ENCODE data around the gene SLCO2A1.

SLCO2A1 gene

GRCh38 chr3:134054881-134055280 lies 25.2 kb upstream of the SLCO2A1 start:
- TF ChIP-seq GATA3 (IDR thresholded peaks at IDR 0.05; ENCODE audit: low read depth, low read length) = no peak
- no peak for TF ChIP-seq GATA2 (IDR thresholded peaks at IDR 0.05; ENCODE audit: low read depth, low read length)

- TF ChIP-seq GATA3 (IDR thresholded peaks at IDR 0.05; ENCODE audit: low read depth, low read length) = no peak
- TF ChIP-seq GATA2 (IDR thresholded peaks at IDR 0.05; ENCODE audit: low read depth, low read length) = no peak
Observed at GRCh38 chr3:134054231-134054630, 24.5 kb upstream of the SLCO2A1 start.

GRCh38 chr3:134052370-134052769 lies 22.6 kb upstream of the SLCO2A1 start:
- no peak for TF ChIP-seq GATA3 (IDR thresholded peaks at IDR 0.05; ENCODE audit: low read depth, low read length)
- TF ChIP-seq GATA2 (IDR thresholded peaks at IDR 0.05; ENCODE audit: low read depth, low read length) = no peak

GRCh38 chr3:134049676-134050075 lies 20.0 kb upstream of the SLCO2A1 start:
- TF ChIP-seq GATA2 (IDR thresholded peaks at IDR 0.05; ENCODE audit: low read depth, low read length) (no peak), GATA3 (IDR thresholded peaks at IDR 0.05; ENCODE audit: low read depth, low read length) (no peak)

GRCh38 chr3:134048278-134048996 lies 18.7 kb upstream of the SLCO2A1 start:
- TF ChIP-seq GATA2 (IDR thresholded peaks at IDR 0.05; ENCODE audit: low read depth, low read length) (no peak), GATA3 (IDR thresholded peaks at IDR 0.05; ENCODE audit: low read depth, low read length) (no peak)

- TF ChIP-seq GATA2 (IDR thresholded peaks at IDR 0.05; ENCODE audit: low read depth, low read length) = no peak
- TF ChIP-seq GATA3 (IDR thresholded peaks at IDR 0.05; ENCODE audit: low read depth, low read length) = no peak
Observed at GRCh38 chr3:134044459-134044858, 14.7 kb upstream of the SLCO2A1 start.

- TF ChIP-seq GATA2 (IDR thresholded peaks at IDR 0.05; ENCODE audit: low read depth, low read length) (no peak), GATA3 (IDR thresholded peaks at IDR 0.05; ENCODE audit: low read depth, low read length) (no peak)
Observed at GRCh38 chr3:134040066-134040465, 10.3 kb upstream of the SLCO2A1 start.

GRCh38 chr3:134039161-134039862 lies 9.6 kb upstream of the SLCO2A1 start:
- no peak for TF ChIP-seq GATA2 (IDR thresholded peaks at IDR 0.05; ENCODE audit: low read depth, low read length)
- TF ChIP-seq GATA3 (IDR thresholded peaks at IDR 0.05; ENCODE audit: low read depth, low read length) = no peak

- TF ChIP-seq GATA2 (IDR thresholded peaks at IDR 0.05; ENCODE audit: low read depth, low read length) = no peak
- TF ChIP-seq GATA3 (IDR thresholded peaks at IDR 0.05; ENCODE audit: low read depth, low read length) = no peak
Observed at GRCh38 chr3:134038716-134039115, 9.0 kb upstream of the SLCO2A1 start.

- no peak for TF ChIP-seq GATA3 (IDR thresholded peaks at IDR 0.05; ENCODE audit: low read depth, low read length)
- TF ChIP-seq GATA2 (IDR thresholded peaks at IDR 0.05; ENCODE audit: low read depth, low read length) = no peak
Observed at GRCh38 chr3:134038071-134038491, 8.4 kb upstream of the SLCO2A1 start.

GRCh38 chr3:134037168-134037567 lies 7.4 kb upstream of the SLCO2A1 start:
- TF ChIP-seq GATA2 (IDR thresholded peaks at IDR 0.05; ENCODE audit: low read depth, low read length) = no peak
- TF ChIP-seq GATA3 (IDR thresholded peaks at IDR 0.05; ENCODE audit: low read depth, low read length) = no peak

GRCh38 chr3:134036291-134036690 lies 6.6 kb upstream of the SLCO2A1 start:
- TF ChIP-seq GATA3 (IDR thresholded peaks at IDR 0.05; ENCODE audit: low read depth, low read length) (no peak), GATA2 (IDR thresholded peaks at IDR 0.05; ENCODE audit: low read depth, low read length) (no peak)

- TF ChIP-seq GATA3 (IDR thresholded peaks at IDR 0.05; ENCODE audit: low read depth, low read length) = no peak
- no peak for TF ChIP-seq GATA2 (IDR thresholded peaks at IDR 0.05; ENCODE audit: low read depth, low read length)
Observed at GRCh38 chr3:134035836-134036235, 6.1 kb upstream of the SLCO2A1 start.

GRCh38 chr3:134034005-134034785 lies 4.5 kb upstream of the SLCO2A1 start:
- TF ChIP-seq GATA3 (IDR thresholded peaks at IDR 0.05; ENCODE audit: low read depth, low read length) = no peak
- TF ChIP-seq GATA2 (IDR thresholded peaks at IDR 0.05; ENCODE audit: low read depth, low read length) = no peak

Measured in SH-SY5Y (cell line).